ENCODE results near the gene RAB40C. TPM values are rescaled to one million over a fixed set of nuclear protein-coding genes. Genes with fewer than 3 reads are reported as not detected.
A peak's percentile ranks its signal among the peaks of the same experiment; 100 is the strongest.

Gene RAB40C
- total RNA-seq, 1 donor, result 11.2 TPM

- DNase-seq (ENCODE audit: insufficient read length, low spot score, missing footprints), result no peak
- H3K27ac ChIP-seq (ENCODE audit: low read depth, low read length), result no peak overlapping the region
- peaks cover 4% of the 10 kb centered on the region for H4K20me1 ChIP-seq (ENCODE audit: insufficient read depth, low read length)
- no peak overlapping the region for H2AFZ ChIP-seq (ENCODE audit: low read length)
- no peaks in the 10 kb centered on the region for H3K36me3 ChIP-seq (ENCODE audit: insufficient read depth, low read length)
- H3K9me3 ChIP-seq (ENCODE audit: low read depth, low read length), result no peaks in the 10 kb centered on the region
- H3K4me2 ChIP-seq (ENCODE audit: insufficient read depth, low read length), result no peak overlapping the region
- H3K79me2 ChIP-seq (ENCODE audit: insufficient read depth, low read length), result peaks cover 14% of the 10 kb centered on the region
- TF ChIP-seq CTCF (IDR thresholded peaks at IDR 0.05; ENCODE audit: extremely low read depth, low read depth, low read length), result no peak
- H3K27me3 ChIP-seq (ENCODE audit: insufficient read depth, low read length), result no peaks in the 10 kb centered on the region
- H3K4me1 ChIP-seq (ENCODE audit: insufficient read depth, low read length), result peaks cover 6% of the 10 kb centered on the region
- no peak overlapping the region for H3K4me3 ChIP-seq (ENCODE audit: insufficient read depth, low read length)
Measured at GRCh38 chr16:632486-633335, 42.8 kb downstream of the RAB40C start.

- H3K79me2 ChIP-seq (ENCODE audit: insufficient read depth, low read length), result peaks cover 14% of the 10 kb centered on the region
- no peak overlapping the region for H3K4me3 ChIP-seq (ENCODE audit: insufficient read depth, low read length)
- DNase-seq (ENCODE audit: insufficient read length, low spot score, missing footprints), result no peak
- H3K36me3 ChIP-seq (ENCODE audit: insufficient read depth, low read length), result no peaks in the 10 kb centered on the region
- H4K20me1 ChIP-seq (ENCODE audit: insufficient read depth, low read length), result peaks cover 4% of the 10 kb centered on the region
- H2AFZ ChIP-seq (ENCODE audit: low read length), result no peak overlapping the region
- no peaks in the 10 kb centered on the region for H3K27me3 ChIP-seq (ENCODE audit: insufficient read depth, low read length)
- no peaks in the 10 kb centered on the region for H3K9me3 ChIP-seq (ENCODE audit: low read depth, low read length)
- H3K4me1 ChIP-seq (ENCODE audit: insufficient read depth, low read length), result peaks cover 6% of the 10 kb centered on the region
- H3K4me2 ChIP-seq (ENCODE audit: insufficient read depth, low read length), result no peak overlapping the region
- TF ChIP-seq CTCF (IDR thresholded peaks at IDR 0.05; ENCODE audit: extremely low read depth, low read depth, low read length), result no peak
- H3K27ac ChIP-seq (ENCODE audit: low read depth, low read length), result no peak overlapping the region
Measured at GRCh38 chr16:633336-634050, 43.6 kb downstream of the RAB40C start.

GRCh38 chr16:634051-634670 lies 44.3 kb downstream of the RAB40C start:
- no peak overlapping the region for H3K27ac ChIP-seq (ENCODE audit: low read depth, low read length)
- H3K79me2 ChIP-seq (ENCODE audit: insufficient read depth, low read length), result peaks cover 14% of the 10 kb centered on the region
- no peaks in the 10 kb centered on the region for H3K27me3 ChIP-seq (ENCODE audit: insufficient read depth, low read length)
- H3K36me3 ChIP-seq (ENCODE audit: insufficient read depth, low read length), result no peaks in the 10 kb centered on the region
- no peaks in the 10 kb centered on the region for H3K9me3 ChIP-seq (ENCODE audit: low read depth, low read length)
- H3K4me1 ChIP-seq (ENCODE audit: insufficient read depth, low read length), result peaks cover 6% of the 10 kb centered on the region
- H3K4me3 ChIP-seq (ENCODE audit: insufficient read depth, low read length), result no peak overlapping the region
- no peak overlapping the region for H2AFZ ChIP-seq (ENCODE audit: low read length)
- H3K4me2 ChIP-seq (ENCODE audit: insufficient read depth, low read length), result no peak overlapping the region
- no peak for DNase-seq (ENCODE audit: insufficient read length, low spot score, missing footprints)
- peaks cover 4% of the 10 kb centered on the region for H4K20me1 ChIP-seq (ENCODE audit: insufficient read depth, low read length)
- no peak for TF ChIP-seq CTCF (IDR thresholded peaks at IDR 0.05; ENCODE audit: extremely low read depth, low read depth, low read length)

GRCh38 chr16:634996-635395 lies 45.1 kb downstream of the RAB40C start:
- H4K20me1 ChIP-seq (ENCODE audit: insufficient read depth, low read length), result peaks cover 4% of the 10 kb centered on the region
- H3K9me3 ChIP-seq (ENCODE audit: low read depth, low read length), result no peaks in the 10 kb centered on the region
- no peak overlapping the region for H2AFZ ChIP-seq (ENCODE audit: low read length)
- DNase-seq (ENCODE audit: insufficient read length, low spot score, missing footprints), result no peak
- H3K4me1 ChIP-seq (ENCODE audit: insufficient read depth, low read length), result peaks cover 6% of the 10 kb centered on the region
- H3K4me2 ChIP-seq (ENCODE audit: insufficient read depth, low read length), result peak overlapping the region; percentile 98
- H3K4me3 ChIP-seq (ENCODE audit: insufficient read depth, low read length), result peak overlapping the region; percentile 90
- no peak for TF ChIP-seq CTCF (IDR thresholded peaks at IDR 0.05; ENCODE audit: extremely low read depth, low read depth, low read length)
- no peaks in the 10 kb centered on the region for H3K36me3 ChIP-seq (ENCODE audit: insufficient read depth, low read length)
- H3K27ac ChIP-seq (ENCODE audit: low read depth, low read length), result no peak overlapping the region
- H3K27me3 ChIP-seq (ENCODE audit: insufficient read depth, low read length), result no peaks in the 10 kb centered on the region
- H3K79me2 ChIP-seq (ENCODE audit: insufficient read depth, low read length), result peaks cover 14% of the 10 kb centered on the region
